Lung (tissue), 12 donors: ENCODE measurements around the gene RBX1. TPM values are rescaled to one million over a fixed set of nuclear protein-coding genes. Genes with fewer than 3 reads are reported as not detected.

Source experiments
- ATAC-seq: fragments of 200-7000 bp; cut with Tn5 transposase; one replicate; pipeline ENCODE4 v1.9.1; 2020; ENCODE audit warnings: moderate number of reproducible peaks; ENCODE audit not compliant: insufficient read depth, low FRiP score
- DNase-seq, 3 donors: peaks; one replicate each; pipeline ENCODE4 v3.0.0-alpha.2; 2013 to 2017
- H3K27ac ChIP-seq, 2 donors: one replicate each; pipeline ENCODE4 v1.5.1; 2013; ENCODE audit warnings: mild to moderate bottlenecking in 2 of 2, moderate library complexity in 2 of 2, control low read depth in 1 of 2, inconsistent platforms in 1 of 2, low read depth in 1 of 2, low read length in 1 of 2
- H3K27me3 ChIP-seq, 3 donors: one replicate each; pipeline ENCODE4 v1.5.1; 2013; ENCODE audit warnings: low read length in 2 of 3; ENCODE audit not compliant: control insufficient read depth in 3 of 3, insufficient read depth in 3 of 3
- H3K36me3 ChIP-seq, 4 donors: one replicate each; pipeline ENCODE4 v1.5.1; 2013; ENCODE audit warnings: low read length in 4 of 4, mild to moderate bottlenecking in 1 of 4, moderate library complexity in 1 of 4; ENCODE audit not compliant: control insufficient read depth in 4 of 4, insufficient read depth in 4 of 4
- H3K4me1 ChIP-seq, 5 donors: one replicate each; pipeline ENCODE4 v1.5.1; 2013; ENCODE audit warnings: low read length in 5 of 5, mild to moderate bottlenecking in 2 of 5, moderate library complexity in 1 of 5; ENCODE audit not compliant: control insufficient read depth in 5 of 5, insufficient read depth in 5 of 5
- H3K4me3 ChIP-seq: one replicate; pipeline ENCODE4 v1.5.1; 2013; ENCODE audit warnings: mild to moderate bottlenecking, control low read depth, moderate library complexity
- H3K9ac ChIP-seq, 2 donors: one replicate each; pipeline ENCODE4 v1.5.1; 2013; ENCODE audit warnings: low read length in 2 of 2, control low read depth in 1 of 2; ENCODE audit not compliant: insufficient read depth in 1 of 2
- H3K9me3 ChIP-seq, 4 donors: one replicate each; pipeline ENCODE4 v1.5.1; 2013; ENCODE audit warnings: low read length in 3 of 4, mild to moderate bottlenecking in 1 of 4, moderate library complexity in 1 of 4; ENCODE audit not compliant: control insufficient read depth in 4 of 4, insufficient read depth in 3 of 4
- CTCF ChIP-seq: IDR thresholded peaks from 2 replicates; pipeline ENCODE4 v1.5.1; 2012; ENCODE audit warnings: mild to moderate bottlenecking; ENCODE audit errors: control extremely low read depth, extremely low read depth
- WGBS, 2 donors: extraction: QIAGEN DNeasy Blood & Tissue Kit; methylation state at CpG; one replicate each; pipeline ENCODE4 v1.1.7; 2013; 5-methylcytosine and 5-hydroxymethylcytosine counted together
- polyA plus RNA-seq, 2 donors: library from polyadenylated mRNA; stranded (reverse); fragments of 200-250 nt; gene quantifications; one replicate each; pipeline ENCODE4 v1.2.1, GENCODE V29; 2013
- total RNA-seq, 2 donors: library from RNA; depleted of rRNA in 1 of 2; stranded (reverse); fragments of >200 nt in 1 of 2; gene quantifications; one replicate each; pipeline ENCODE4 v1.2.1, GENCODE V29; 2014 to 2021
- donor health status: control.
- donor health status: control.
- donor health status: Bipolar disorder and iron deficiency.
- donor health status: healthy.
- donor health status: DM: yes; HTN: yes; CAD: no.

Gene RBX1
- total and polyA plus RNA-seq, 4 donors, result 44.8 to 144 (median 64.0) TPM

DNA sequence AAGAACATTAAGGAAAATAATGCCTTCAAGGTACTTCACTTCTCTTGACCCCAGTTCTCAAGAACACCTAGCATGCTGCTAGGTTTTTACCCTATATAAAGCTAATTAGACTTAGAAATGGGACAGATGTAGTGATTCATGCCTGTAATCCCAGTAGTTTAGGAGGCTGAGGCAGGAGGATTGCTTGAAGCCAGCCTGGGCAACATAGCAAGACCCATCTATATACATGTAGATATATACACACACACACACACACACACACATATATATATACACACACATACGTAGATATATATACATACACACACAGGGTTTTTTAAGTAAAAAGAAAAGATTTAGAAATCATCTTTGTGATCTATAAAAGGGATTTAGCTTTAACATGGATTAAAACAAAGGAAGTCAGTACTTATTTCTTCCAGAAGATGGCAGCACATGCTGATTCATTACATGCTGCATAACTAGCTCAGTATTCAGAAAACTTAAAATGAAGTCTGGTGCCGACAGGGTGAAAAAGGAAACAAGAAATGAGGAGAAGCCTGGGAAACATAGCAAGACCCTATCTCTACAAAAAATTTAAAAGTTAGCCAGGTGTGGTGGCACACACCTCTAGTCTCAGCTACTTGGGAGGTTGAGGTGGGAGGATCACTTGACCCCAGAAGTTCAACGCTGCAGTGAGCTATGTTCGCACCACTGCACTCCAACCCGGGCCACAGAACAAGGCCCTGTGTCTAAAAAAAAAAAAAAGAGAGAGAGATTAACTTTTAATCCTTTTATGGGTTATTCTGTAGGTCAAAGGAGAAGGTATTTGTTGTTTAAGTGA is 28.5 kb upstream of the RBX1 start:
- TF ChIP-seq CTCF, result peak; percentile 77
- Histone ChIP-seq H3K4me1 (peaks cover 0 to 3% (median 0%) of the 10 kb centered on the region in 5 donors), H3K27me3 (no peaks in the 10 kb centered on the region), H3K9ac (no peak overlapping the region), H3K4me3 (no peak overlapping the region), H3K9me3 (no peaks in the 10 kb centered on the region), H3K27ac (no peak overlapping the region), H3K36me3 (peaks cover 7 to 29% (median 15%) of the 10 kb centered on the region in 4 donors)
- DNase-seq (peak in 2 of 3 donors; percentile 82 to 85), ATAC-seq (no peak)
- 55 to 62% methylated on average over 5 of the region's 5 CpGs for WGBS, 2 donors

DNA sequence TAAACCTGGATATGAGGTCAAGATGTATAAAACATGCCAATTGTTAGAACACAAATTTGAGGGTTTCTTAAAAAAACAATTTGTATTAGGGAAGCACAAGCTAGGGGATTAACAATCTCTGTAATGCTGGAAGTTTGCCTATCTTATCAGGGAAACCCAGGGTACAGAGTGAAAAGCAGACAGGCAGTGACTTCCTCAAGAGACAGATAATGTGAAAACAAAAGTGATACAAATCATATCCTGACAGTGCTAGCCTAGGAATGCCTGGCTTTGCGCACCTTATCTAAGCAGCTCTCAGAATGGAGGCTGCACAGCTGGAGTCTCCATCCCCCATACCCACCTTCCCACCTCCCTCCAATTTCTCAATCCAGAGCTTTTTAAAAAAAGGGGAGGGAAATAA is 22.5 kb upstream of the RBX1 start:
- H3K4me1 ChIP-seq, result peaks cover 0 to 3% (median 0%) of the 10 kb centered on the region in 5 donors
- no peak overlapping the region for H3K4me3 ChIP-seq
- no peaks in the 10 kb centered on the region for H3K9me3 ChIP-seq
- 69 to 86% methylated on average over 1 of the region's 1 CpG for WGBS, 2 donors
- TF ChIP-seq CTCF, result no peak
- H3K27ac ChIP-seq, result no peak overlapping the region
- peaks cover 7 to 32% (median 14%) of the 10 kb centered on the region in 4 donors for H3K36me3 ChIP-seq
- ATAC-seq (no peak), DNase-seq (no peak)
- no peak overlapping the region for H3K9ac ChIP-seq
- no peaks in the 10 kb centered on the region for H3K27me3 ChIP-seq

DNA sequence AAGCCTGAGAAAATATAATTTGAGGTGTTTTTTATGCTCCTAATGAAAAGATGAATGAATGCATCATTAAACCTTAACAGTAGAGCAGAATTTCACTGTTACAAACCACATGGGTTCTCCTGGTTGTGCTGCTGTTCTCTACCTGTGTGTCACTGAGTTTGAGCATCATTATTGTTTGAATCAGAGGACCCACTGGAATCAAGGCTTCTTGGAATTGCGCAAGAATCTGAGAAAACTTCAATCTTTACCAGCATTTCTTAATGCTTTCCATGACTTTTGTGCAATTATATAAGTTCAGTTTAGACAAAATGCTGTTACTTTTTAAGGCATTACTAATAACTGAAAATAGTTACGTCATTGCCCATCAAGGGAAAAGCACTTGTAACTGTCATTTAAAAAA is 18.8 kb upstream of the RBX1 start:
- Histone ChIP-seq H3K4me1 (peaks cover 0 to 3% (median 0%) of the 10 kb centered on the region in 5 donors), H3K9me3 (no peaks in the 10 kb centered on the region), H3K27me3 (no peaks in the 10 kb centered on the region), H3K9ac (no peak overlapping the region), H3K36me3 (peaks cover 0 to 10% (median 3%) of the 10 kb centered on the region in 4 donors), H3K4me3 (no peak overlapping the region), H3K27ac (no peak overlapping the region)
- TF ChIP-seq CTCF, result no peak
- no peak for DNase-seq
- WGBS, 2 donors, result 63 to 82% methylated on average over 2 of the region's 2 CpGs
- no peak for ATAC-seq
